ENCODE data around the gene RNU1-3. TPM values are rescaled to one million over a fixed set of nuclear protein-coding genes. Genes with fewer than 3 reads are reported as not detected.
"Not testable (repeated sequence)": the region's sequence is repeated elsewhere in the genome, so short reads cannot be mapped to it uniquely, and the experiment has no call there.

RNU1-3 gene
- total RNA-seq, 6 donors from 2014 or later, result under 0.01 to 14,413 (median 1,360) TPM

DNA sequence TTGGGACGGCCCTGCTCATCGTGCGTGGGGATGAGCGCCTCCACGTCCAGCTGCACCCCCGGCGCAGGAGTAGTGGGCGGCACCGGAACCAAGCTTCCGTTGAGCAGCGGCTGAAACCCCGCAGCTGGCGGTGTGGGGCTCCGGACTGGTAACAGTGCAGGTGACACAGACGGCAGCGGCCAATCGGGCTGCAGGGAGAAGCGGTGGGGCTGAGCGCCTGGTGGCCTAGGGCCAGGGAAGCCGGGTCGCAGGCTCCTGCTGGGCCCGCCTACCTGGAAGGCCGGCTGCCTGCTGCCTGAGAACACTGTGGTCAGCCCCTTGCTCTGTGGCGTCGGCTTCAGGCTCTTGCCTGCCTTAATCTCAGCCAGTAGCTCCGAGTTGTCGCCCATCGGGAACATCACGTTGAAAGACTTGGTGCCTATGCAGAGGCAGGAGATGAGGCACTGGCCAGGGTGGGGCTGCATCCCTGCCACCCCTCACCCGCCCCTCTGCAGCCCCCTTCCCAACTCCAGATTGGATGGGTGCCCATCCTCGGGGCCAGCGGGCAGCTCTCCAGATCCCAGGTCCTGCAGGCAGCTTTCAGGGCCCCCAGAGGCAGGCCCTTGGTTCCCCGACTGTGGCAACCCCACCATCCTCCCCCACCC lies 29.9 kb upstream of the RNU1-3 start:
- not testable (repeated sequence) for H3K36me3 ChIP-seq; ATAC-seq (ENCODE audit: low FRiP score in 2 of 2); H3K4me3 ChIP-seq; H3K27ac ChIP-seq; H3K4me1 ChIP-seq; H3K9me3 ChIP-seq
- H3K27me3 ChIP-seq, result peaks cover 0 to 10% (median 1%) of the 10 kb centered on the region in 4 donors
- 0 to 37% methylated on average over 1 to 25 of the region's 33 CpGs for WGBS, 2 donors
- peak in 1 of 2 donors; percentile 65 for DNase-seq

DNA sequence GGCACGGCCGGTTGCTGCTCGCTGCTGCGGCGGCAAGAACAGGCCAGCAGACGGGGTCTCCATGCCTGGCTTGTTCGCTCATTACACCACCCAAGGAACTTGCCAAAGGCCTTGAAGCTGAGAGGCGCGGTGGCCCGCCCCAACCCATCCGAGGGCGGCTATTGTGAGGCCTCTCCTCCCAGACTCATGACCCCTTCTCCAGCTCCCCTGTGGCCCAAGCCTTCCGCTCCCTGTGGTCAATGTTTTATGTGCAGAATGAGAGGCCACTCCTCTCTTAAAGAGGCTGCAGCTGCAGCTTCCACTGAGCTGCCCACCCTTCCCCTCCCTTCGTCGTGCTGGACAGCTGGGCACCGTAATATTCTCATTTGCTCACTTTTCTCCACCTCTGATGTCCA lies 27.6 kb upstream of the RNU1-3 start:
- not testable (repeated sequence) for H3K36me3 ChIP-seq; DNase-seq; H3K4me3 ChIP-seq; H3K27ac ChIP-seq; H3K27me3 ChIP-seq; H3K4me1 ChIP-seq; ATAC-seq (ENCODE audit: low FRiP score in 2 of 2); H3K9me3 ChIP-seq
- no CpG with 5 or more reads among the region's 16 CpGs for WGBS, 2 donors

DNA sequence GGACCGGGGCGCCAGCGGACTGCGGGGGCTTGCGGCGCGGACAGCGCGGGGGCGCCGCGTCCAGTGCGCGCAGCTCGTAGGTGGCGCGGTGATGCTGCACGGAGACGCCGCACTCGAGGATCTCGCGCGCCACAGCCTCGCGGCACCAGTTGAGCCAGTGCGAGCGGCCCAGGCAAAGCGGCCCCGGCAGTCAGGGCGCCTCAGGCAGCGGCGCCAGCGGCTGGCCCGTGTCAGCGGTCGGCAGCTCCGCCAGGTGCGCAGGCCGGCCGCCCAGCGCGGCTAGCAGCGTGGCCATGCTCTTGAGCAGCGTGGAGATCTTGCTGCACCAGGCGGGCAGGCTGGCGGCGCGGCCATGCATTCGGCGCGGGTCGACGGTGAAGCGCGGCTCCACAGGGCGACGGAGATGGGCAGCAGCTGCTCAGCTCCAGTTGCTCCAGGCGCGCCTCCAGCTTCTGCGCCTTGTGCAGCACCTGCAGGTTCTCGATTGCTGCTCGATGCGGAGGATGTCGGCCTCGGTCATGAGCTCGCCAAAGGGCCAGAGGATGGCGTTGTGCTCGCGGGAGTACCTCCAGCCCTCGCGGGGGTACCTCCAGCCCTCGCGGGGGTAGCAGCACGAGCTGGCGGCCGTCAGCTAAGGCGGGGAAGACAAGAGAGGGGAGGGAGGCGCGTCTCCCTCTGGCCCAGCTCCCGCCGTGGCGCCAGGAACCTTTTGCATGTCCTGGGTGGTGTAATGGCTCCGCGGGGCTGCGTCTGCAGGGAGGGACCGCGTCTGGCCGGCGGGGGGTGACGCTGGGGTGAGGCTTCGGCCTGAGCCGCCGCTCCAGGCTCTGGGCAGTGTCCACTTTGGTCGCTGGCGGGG lies 26.9 kb upstream of the RNU1-3 start:
- H3K27me3 ChIP-seq, H3K36me3 ChIP-seq, H3K4me3 ChIP-seq, H3K4me1 ChIP-seq, H3K9me3 ChIP-seq, H3K27ac ChIP-seq: not testable (repeated sequence)
- ATAC-seq (ENCODE audit: low FRiP score in 2 of 2), result peak in 1 of 2 donors; percentile 46
- WGBS, 2 donors, result 60% methylated on average over 33 of the region's 96 CpGs; no CpG with 5 or more reads in 1 of the 2 donors
- peak in 1 of 2 donors; percentile 76 for DNase-seq

DNA sequence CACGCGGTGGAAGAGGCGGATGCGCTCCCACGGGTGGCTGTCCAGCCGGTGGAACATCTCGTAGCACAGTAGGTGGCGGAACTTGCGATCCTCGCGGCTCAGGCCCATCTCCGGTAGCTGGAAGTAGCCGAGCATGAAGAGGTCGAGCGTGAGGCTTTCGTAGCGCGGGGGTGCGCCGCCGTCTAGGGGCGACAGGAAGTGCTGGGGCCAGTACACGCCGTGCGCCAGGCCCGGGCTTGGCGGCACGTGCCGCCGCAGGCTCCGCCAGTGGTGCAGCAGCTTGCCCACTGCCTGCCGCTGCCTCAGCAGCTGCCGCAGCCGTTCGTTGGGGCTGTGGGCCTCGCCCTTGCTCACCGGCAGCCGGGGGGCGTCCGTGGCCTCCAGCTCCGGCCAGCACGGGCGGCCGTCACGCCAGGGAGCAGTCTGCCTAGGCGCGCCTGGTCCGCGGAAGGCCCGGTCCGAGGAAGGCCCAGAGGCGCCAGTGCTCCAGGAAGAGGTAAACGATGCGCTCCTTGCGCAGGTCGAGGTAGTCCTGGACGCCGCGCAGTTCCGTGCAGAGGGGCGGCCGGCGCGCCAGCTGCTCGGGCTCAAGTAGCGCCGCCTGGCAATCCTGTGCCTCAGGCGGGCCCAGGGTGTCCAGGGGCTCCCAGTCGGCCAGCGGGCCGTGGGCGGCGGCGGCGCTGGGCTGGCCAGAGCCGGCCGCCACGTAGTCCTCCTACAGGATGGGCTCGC lies 26.1 kb upstream of the RNU1-3 start:
- H3K27me3 ChIP-seq, H3K4me3 ChIP-seq, H3K27ac ChIP-seq, H3K36me3 ChIP-seq, H3K9me3 ChIP-seq, H3K4me1 ChIP-seq: not testable (repeated sequence)
- ATAC-seq (ENCODE audit: low FRiP score in 2 of 2), result peak in 1 of 2 donors; percentile 42
- WGBS, 2 donors, result no CpG with 5 or more reads among the region's 79 CpGs
- peak in 1 of 2 donors; percentile 73 for DNase-seq

DNA sequence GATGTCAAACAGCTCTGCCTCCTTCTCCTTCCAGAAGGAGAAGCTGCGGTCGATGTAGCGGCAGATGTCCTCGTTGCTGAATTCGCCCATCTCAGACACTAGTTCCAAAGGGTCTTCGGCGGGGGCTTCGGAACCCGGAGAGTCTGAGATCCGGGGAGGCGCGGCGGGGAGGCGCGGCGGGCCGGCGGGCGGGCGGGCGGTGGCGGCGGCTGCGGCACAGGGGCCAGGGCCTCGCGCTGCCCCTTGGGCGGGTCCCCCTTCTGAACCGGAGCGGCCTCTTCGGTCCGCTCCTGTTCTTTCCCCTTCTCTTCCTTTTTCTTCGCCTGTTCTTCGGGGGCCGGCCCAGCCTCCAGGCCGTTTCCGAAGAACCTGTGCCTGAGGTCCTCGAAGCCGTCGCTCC lies 25.5 kb upstream of the RNU1-3 start:
- H3K27ac ChIP-seq; H3K36me3 ChIP-seq; H3K4me3 ChIP-seq; ATAC-seq (ENCODE audit: low FRiP score in 2 of 2); DNase-seq; H3K9me3 ChIP-seq; H3K27me3 ChIP-seq; H3K4me1 ChIP-seq: not testable (repeated sequence)
- 10% methylated on average over 19 of the region's 39 CpGs; no CpG with 5 or more reads in 1 of the 2 donors for WGBS, 2 donors

DNA sequence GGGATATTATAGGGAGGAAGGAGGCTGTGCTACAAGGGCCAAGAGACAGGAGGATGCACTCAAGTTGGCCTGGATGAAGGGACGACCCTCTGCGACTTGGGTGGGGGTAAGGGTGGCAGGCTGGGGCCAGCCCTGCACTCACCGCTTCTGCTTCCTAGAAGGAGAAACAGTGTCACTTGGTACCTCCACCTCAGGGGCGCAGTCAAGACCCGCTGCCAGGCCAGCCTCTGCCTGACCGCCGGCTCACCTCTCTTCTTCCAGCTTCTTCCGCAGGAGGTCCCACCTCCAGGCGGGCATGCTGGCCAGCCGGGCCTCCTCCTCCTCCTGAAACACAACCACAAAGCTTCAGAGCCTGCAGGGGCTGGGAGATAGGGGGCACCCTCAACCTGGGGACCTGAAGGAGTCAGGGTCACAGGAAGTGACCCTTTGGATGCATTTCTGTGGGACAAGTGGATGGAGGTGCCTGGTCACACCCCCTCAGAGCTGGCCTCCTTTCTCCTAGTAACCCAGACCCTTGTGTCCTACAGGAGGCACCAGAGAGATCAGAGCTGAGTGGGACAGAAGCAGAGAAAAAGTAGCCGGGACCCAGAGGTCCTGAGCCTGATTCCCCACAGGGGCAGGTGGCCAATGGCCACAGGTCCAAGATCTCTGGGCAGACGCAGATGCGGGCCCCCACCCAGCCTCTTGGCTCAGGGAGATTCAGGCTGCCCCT lies 24.4 kb upstream of the RNU1-3 start:
- not testable (repeated sequence) for H3K9me3 ChIP-seq, H3K27me3 ChIP-seq, H3K27ac ChIP-seq, H3K4me3 ChIP-seq, H3K4me1 ChIP-seq, DNase-seq, H3K36me3 ChIP-seq
- ATAC-seq (ENCODE audit: low FRiP score in 2 of 2), result peak in 1 of 2 donors; percentile 58
- 93% methylated on average over 5 of the region's 13 CpGs; no CpG with 5 or more reads in 1 of the 2 donors for WGBS, 2 donors

DNA sequence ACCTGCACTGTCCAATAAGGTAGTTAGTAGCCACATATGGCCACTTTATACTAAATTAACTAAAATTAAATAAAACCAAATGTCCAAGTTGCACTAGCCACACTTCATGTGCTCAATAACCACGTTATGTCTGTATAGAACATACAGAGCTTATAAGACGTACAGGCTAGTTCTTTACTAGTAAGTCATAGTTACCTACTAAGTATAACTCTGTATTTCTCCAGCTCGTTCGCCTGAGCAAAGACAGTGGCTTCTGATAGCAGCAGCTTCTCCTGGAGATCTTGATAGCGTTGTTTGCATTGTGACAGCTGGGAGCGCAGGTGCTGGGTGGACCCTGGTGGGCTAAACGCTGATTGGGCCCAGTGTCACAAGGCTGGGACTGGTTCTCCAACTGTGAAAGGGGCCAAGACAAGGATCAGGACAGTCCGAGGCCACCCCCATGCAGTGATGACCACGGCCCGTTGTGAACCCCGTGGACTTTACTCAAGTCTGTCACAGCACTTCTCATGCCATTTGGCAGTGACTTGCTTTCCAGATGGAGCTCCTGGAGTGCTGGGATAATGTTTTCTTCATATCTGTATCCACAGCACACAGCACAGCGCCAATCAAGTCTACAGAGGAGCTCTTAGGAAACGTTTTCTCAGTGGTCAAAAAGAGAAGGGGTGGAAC lies 20.5 kb upstream of the RNU1-3 start:
- not testable (repeated sequence) for H3K9me3 ChIP-seq; H3K4me1 ChIP-seq; H3K4me3 ChIP-seq; H3K27ac ChIP-seq; H3K36me3 ChIP-seq; DNase-seq; H3K27me3 ChIP-seq; ATAC-seq (ENCODE audit: low FRiP score in 2 of 2)
- 68 to 76% methylated on average over 12 to 13 of the region's 13 CpGs for WGBS, 2 donors

DNA sequence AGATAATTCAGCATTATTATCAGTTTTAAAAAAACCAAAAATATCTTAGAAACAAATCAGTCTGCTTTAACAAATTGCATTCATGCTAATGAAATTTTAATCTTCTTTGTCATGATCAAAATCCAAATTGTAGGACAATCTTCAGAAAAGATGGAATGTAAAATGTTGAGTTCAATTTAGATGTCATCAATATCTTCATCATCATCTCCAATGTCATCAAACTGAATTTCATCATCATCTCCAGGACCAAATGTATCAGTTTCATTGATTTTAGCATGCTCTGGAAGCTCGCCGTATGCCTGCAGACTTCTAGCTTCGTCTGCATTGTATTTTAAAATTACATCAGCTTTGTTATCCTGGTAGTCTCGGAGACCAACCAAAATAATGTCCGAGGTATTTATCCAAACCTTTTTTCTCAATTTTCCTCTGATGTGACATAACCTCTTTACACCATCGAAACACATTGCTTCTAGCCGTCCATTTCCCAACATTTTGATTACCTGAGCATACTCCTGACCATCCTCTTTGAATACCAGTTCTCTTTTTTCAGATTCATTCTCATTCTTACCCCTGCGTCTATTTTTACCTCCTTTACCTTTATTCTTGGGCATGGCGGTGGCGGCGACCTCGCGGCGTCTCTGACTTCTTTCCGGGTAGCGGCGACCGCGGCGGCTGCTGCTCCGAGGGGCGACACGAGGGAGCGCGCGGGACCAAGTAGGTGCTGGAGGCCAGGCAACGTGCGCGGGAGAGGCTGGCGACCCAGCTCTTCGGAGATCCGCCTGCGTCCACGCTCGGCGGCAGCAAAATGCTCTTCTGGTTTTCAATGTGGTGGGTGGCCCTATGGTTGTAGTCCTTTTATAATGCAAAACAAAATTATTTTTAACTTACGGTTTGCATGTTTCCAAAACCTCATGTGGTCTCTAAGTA lies 19.0 kb upstream of the RNU1-3 start:
- H3K9me3 ChIP-seq; H3K36me3 ChIP-seq; H3K27ac ChIP-seq; ATAC-seq (ENCODE audit: low FRiP score in 2 of 2); H3K4me3 ChIP-seq; H3K4me1 ChIP-seq; H3K27me3 ChIP-seq: not testable (repeated sequence)
- DNase-seq, result peak in 1 of 2 donors; percentile 27
- WGBS, 2 donors, result 30 to 38% methylated on average over 37 of the region's 37 CpGs
